HG02970 (cell line): ENCODE measurements around the gene RGS10.

Experiments
- ATAC-seq: cut with Tn5 transposase; IDR thresholded peaks from one replicate; pipeline ENCODE4 v1.9.1; 2021; ENCODE audit warnings: mild to moderate bottlenecking, moderate library complexity, moderate number of reproducible peaks; ENCODE audit not compliant: unreplicated experiment, low FRiP score

RGS10 gene

GRCh38 chr10:119453313-119453712 is 89.2 kb downstream of the RGS10 start:
- ATAC-seq: no peak

GRCh38 chr10:119452396-119452795 is 90.1 kb downstream of the RGS10 start:
- ATAC-seq: no peak

- ATAC-seq: no peak
These were observed 91.1 kb downstream of the RGS10 start for GRCh38 chr10:119451300-119451896.

GRCh38 chr10:119450606-119451299 is 91.8 kb downstream of the RGS10 start:
- no peak for ATAC-seq
